PFSK-1 (cell line): ENCODE data around the gene SMIM44.

Experiments
- FOXP2 ChIP-seq: optimal IDR thresholded peaks from 2 replicates; pipeline ENCODE3; 2011; ENCODE audit warnings: borderline replicate concordance, control low read depth, inconsistent platforms; ENCODE audit not compliant: insufficient read depth; ENCODE audit errors: extremely low read length, extremely low read depth
- POLR2AphosphoS5 ChIP-seq: IDR thresholded peaks from 2 replicates; pipeline ENCODE4 v1.6.1; 2012; ENCODE audit warnings: low read depth, mild to moderate bottlenecking, control low read depth, low read length, moderate library complexity
- SIN3A ChIP-seq: IDR thresholded peaks from 2 replicates; pipeline ENCODE4 v1.6.1; 2012; ENCODE audit warnings: mild to moderate bottlenecking, low read length, moderate library complexity, borderline replicate concordance; ENCODE audit not compliant: insufficient read depth
- TAF1 ChIP-seq: IDR thresholded peaks from 2 replicates; pipeline ENCODE4 v1.6.1; 2012; ENCODE audit warnings: low read length, control low read depth, borderline replicate concordance; ENCODE audit not compliant: insufficient read depth
- TF ChIP-seq, protein P1 (sequence below), 2 experiments: IDR thresholded peaks; 2 replicates each; pipeline versions ENCODE4 v1.6.1 to v1.8.0; 2011 to 2012; ENCODE audit warnings: low read depth in 2 of 2, low read length in 2 of 2, control low read depth in 1 of 2, inconsistent platforms in 1 of 2, mild to moderate bottlenecking in 1 of 2, moderate library complexity in 1 of 2; ENCODE audit not compliant: insufficient read depth in 1 of 2

Gene SMIM44

DNA sequence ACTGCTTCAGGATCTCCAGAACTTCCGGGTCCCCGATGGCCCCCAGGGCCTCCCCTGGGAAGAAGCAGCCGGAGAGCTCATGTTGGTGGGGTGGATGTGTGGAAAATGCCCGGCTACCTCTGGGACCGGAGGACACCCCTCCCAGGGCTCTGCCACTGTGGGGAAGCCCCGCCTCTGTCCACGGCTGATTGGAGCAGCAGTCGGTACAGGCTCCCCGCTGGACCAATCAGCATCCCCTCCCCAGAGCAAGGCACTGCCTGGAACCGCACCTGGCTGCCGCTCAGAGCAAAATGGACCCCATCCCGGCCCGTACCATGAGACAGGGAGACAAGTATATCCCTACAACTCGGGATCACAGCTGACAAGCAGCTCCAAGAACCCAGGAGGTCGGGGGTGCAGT, 10.8 kb upstream of the SMIM44 start:
- TF ChIP-seq POLR2AphosphoS5 (no peak), TAF1 (no peak), SIN3A (no peak), FOXP2 (no peak)
- TF ChIP-seq, protein P1, sequence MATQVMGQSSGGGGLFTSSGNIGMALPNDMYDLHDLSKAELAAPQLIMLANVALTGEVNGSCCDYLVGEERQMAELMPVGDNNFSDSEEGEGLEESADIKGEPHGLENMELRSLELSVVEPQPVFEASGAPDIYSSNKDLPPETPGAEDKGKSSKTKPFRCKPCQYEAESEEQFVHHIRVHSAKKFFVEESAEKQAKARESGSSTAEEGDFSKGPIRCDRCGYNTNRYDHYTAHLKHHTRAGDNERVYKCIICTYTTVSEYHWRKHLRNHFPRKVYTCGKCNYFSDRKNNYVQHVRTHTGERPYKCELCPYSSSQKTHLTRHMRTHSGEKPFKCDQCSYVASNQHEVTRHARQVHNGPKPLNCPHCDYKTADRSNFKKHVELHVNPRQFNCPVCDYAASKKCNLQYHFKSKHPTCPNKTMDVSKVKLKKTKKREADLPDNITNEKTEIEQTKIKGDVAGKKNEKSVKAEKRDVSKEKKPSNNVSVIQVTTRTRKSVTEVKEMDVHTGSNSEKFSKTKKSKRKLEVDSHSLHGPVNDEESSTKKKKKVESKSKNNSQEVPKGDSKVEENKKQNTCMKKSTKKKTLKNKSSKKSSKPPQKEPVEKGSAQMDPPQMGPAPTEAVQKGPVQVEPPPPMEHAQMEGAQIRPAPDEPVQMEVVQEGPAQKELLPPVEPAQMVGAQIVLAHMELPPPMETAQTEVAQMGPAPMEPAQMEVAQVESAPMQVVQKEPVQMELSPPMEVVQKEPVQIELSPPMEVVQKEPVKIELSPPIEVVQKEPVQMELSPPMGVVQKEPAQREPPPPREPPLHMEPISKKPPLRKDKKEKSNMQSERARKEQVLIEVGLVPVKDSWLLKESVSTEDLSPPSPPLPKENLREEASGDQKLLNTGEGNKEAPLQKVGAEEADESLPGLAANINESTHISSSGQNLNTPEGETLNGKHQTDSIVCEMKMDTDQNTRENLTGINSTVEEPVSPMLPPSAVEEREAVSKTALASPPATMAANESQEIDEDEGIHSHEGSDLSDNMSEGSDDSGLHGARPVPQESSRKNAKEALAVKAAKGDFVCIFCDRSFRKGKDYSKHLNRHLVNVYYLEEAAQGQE (IDR thresholded peaks at IDR 0.05; ENCODE audit: insufficient read depth in 1 of 2, low read depth in 2 of 2, low read length in 2 of 2), result no peak

DNA sequence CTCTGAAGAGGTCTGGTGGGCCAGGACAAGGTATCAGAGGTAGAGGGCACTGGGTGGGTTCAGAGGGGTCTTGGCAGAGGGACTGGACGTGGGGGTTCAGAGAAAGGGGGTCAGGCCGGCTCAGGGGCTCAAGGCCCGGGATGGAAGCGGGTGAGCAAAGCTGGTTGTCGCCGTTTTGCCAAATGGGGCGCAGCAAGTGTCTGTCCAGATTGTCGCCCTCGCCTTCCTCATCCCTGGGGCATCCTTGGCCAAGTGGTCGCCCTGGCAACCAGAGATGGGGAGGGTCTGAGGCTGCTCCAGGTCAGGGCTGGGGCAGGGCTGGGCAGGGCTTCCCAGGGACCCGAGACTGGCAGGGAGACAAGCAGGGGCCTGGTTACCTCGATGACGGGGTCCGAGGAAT, 10.4 kb upstream of the SMIM44 start:
- TF ChIP-seq FOXP2 (no peak), SIN3A (no peak), TAF1 (no peak), POLR2AphosphoS5 (no peak)
- TF ChIP-seq, protein P1 (IDR thresholded peaks at IDR 0.05; ENCODE audit: insufficient read depth in 1 of 2, low read depth in 2 of 2, low read length in 2 of 2), result no peak

DNA sequence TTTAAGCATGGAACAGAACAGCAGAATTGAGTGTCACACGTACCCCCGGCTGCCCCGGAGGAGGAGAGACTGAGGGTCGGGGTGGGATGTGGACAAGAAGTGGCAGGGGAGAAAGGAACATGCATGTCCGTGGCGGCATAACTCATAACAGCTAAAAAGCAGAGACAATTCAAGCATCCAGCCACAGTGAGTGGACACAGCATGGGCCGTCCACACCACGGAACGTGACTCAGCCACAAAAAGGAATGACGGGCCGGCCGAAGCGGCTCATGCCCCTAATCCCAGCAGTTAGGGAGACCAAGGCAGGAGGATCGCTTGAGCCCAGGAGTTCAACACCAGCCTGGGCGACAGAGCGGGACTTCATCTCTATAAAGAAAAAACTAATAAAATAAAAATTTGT, 9.7 kb upstream of the SMIM44 start:
- TF ChIP-seq POLR2AphosphoS5 (no peak), TAF1 (no peak), FOXP2 (no peak), SIN3A (no peak)
- TF ChIP-seq, protein P1 (IDR thresholded peaks at IDR 0.05; ENCODE audit: insufficient read depth in 1 of 2, low read depth in 2 of 2, low read length in 2 of 2), result no peak

DNA sequence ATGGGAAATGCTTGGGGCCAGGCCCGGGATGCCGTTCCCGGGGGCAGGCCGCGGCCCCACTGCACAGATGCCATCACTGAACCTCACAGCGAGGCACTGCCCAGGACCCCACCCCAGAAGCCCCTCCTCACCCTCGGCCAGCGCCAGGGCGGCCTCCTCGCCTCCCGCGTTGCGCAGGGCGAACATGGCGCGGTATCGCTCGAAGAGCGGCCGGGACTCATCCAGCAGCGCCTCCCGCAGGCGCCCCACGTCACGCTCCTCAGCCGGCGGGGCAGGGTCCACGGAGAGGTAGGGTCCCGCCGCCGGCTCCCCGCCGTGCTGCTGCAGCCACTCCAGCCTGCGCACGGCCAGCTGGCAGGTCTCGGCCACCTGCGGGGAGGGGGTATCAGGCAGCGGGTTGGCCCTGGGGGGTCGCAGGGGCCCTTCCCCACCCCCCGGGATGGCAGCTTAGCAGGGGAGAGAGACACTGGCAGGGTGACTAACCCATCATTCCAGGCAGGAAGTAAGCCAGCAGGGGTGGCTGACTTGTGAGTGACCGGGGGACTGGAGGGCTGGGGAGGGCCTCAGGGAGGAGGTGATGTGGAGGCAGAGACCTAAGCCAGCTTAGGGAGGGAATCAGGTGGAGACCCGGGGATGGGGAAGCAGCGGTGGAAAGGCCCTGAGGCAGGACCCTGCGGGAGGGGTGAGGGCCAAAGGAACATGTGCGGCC, 9.0 kb upstream of the SMIM44 start:
- TF ChIP-seq FOXP2 (no peak), POLR2AphosphoS5 (no peak), TAF1 (no peak), SIN3A (no peak)
- TF ChIP-seq, protein P1 (IDR thresholded peaks at IDR 0.05; ENCODE audit: insufficient read depth in 1 of 2, low read depth in 2 of 2, low read length in 2 of 2), result no peak
